Subcutaneous abdominal adipose tissue (tissue), 5 donors: Measurements from ENCODE around the gene TMEM30B.

Source experiments
- H3K27ac ChIP-seq: one replicate; pipeline ENCODE4 v1.7.0; 2013; ENCODE audit warnings: low read depth, mild to moderate bottlenecking, inconsistent platforms, low read length, moderate library complexity
- H3K27me3 ChIP-seq, 5 donors: one replicate each; pipeline ENCODE4 v1.7.0; 2013; ENCODE audit warnings: low read length in 5 of 5, inconsistent platforms in 1 of 5; ENCODE audit not compliant: control insufficient read depth in 5 of 5, insufficient read depth in 4 of 5
- H3K36me3 ChIP-seq, 5 donors: one replicate each; pipeline ENCODE4 v1.7.0; 2013; ENCODE audit warnings: low read length in 5 of 5; ENCODE audit not compliant: control insufficient read depth in 5 of 5, insufficient read depth in 5 of 5
- H3K4me1 ChIP-seq, 5 donors: one replicate each; pipeline ENCODE4 v1.7.0; 2013; ENCODE audit warnings: low read length in 5 of 5, mild to moderate bottlenecking in 3 of 5, moderate library complexity in 1 of 5; ENCODE audit not compliant: control insufficient read depth in 5 of 5, insufficient read depth in 5 of 5
- H3K4me3 ChIP-seq, 5 donors: one replicate each; pipeline ENCODE4 v1.7.0; 2013; ENCODE audit warnings: low read length in 5 of 5, low read depth in 1 of 5
- H3K9ac ChIP-seq, 5 donors: one replicate each; pipeline ENCODE4 v1.7.0; 2013; ENCODE audit warnings: low read length in 5 of 5, mild to moderate bottlenecking in 4 of 5, moderate library complexity in 3 of 5
- H3K9me3 ChIP-seq, 5 donors: one replicate each; pipeline ENCODE4 v1.7.0; 2013; ENCODE audit warnings: low read length in 5 of 5; ENCODE audit not compliant: control insufficient read depth in 5 of 5
- donor health status: healthy.
- donor health status: healthy.
- donor health status: healthy.
- donor health status: healthy.
- donor health status: healthy.

TMEM30B gene

DNA sequence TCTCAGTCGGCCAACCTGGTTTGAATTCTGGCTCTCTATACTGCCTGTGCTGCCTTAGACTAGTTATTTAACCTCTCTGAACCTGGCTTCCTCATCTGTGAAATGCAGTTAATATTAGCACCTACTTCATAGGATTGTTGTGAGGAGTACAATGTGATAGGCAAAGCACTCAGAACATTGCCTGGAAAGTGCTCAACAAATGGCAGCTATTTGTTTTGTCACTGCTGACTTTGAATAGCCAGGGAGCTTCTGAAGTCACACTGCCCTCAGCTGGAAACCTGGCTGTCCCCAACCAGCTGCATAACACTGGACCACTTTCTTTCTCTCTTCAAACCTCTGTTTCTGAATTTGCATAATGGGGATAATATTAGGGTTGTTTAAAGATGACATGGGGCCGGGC is 9.6 kb downstream of the TMEM30B start:
- H3K36me3 ChIP-seq: no peaks in the 10 kb centered on the region

DNA sequence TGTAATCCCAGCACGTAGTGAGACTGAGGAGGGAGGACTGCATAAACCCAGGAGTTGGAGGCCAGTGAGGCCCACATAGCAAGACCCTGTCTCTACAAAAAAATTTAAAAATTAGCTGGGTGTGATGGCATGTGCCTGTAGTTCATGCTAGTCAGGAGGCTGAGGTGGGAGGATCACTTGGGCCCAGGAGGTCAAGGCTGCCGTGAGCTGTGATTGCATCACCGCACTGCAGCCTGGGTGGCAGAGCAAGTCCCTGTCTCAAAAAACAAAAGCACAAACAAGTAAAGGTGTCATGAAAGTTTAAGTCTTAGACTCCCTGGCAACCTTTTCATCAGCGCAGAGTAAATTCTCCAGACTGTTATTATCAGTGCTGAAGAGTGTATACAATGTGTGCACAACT is 10.4 kb downstream of the TMEM30B start:
- H3K36me3 ChIP-seq: no peaks in the 10 kb centered on the region
- peaks cover 0 to 12% (median 7%) of the 10 kb centered on the region in 5 donors for H3K4me1 ChIP-seq
- no peak overlapping the region for H3K27ac ChIP-seq
- H3K27me3 ChIP-seq: peaks cover 6 to 19% (median 10%) of the 10 kb centered on the region in 5 donors
- no peak overlapping the region for H3K4me3 ChIP-seq
- no peak overlapping the region for H3K9ac ChIP-seq
- H3K9me3 ChIP-seq: no peaks in the 10 kb centered on the region

More for the DNA sequence above, 9.6 kb downstream of the TMEM30B start:
- Histone ChIP-seq H3K27ac (no peak overlapping the region), H3K9ac (no peak overlapping the region), H3K9me3 (no peaks in the 10 kb centered on the region), H3K4me1 (peaks cover 0 to 12% (median 7%) of the 10 kb centered on the region in 5 donors), H3K4me3 (no peak overlapping the region), H3K27me3 (peaks cover 6 to 19% (median 11%) of the 10 kb centered on the region in 5 donors)

DNA sequence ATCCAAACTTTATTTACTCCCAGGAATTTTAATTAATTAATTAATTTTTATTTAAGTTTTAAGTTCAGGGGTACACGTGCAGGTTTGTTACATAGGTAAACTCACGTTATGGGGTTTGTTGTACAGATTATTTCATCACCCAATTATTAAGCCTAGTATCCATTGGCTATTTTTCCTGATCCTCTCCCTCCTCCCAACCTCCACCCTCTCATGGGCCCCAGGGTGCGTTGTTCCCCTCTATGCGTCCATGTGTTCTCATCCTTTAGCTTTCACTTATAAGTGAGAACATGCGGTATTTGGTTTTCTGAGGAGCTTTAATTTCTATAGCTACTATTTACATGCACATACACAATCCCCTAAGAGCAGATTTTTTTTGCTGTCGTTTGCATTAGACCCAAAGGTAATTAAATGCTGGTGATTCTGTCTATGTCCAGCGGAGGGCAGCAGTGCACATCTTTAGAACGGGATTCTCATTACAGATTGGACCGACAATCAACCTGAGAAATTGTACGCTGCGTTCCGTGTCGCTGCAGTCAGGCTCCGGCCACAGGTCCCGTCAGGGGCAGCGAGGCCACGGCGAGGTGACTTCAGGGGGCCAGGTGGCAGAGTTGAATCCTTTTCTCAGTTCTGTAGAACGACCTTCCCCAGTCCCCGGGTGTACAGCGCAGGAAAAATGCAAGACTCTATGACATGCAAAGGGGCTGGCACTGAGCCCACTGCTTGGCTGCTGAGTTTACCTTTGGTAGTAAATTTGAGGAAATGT is 11.6 kb downstream of the TMEM30B start:
- H3K9ac ChIP-seq: peak overlapping the region in 1 of 5 donors; percentile 47
- H3K4me3 ChIP-seq: peak overlapping the region; percentile 38 to 66 (median 53)
- no peaks in the 10 kb centered on the region for H3K36me3 ChIP-seq
- H3K9me3 ChIP-seq: no peaks in the 10 kb centered on the region
- H3K4me1 ChIP-seq: peaks cover 0 to 12% (median 7%) of the 10 kb centered on the region in 5 donors
- H3K27ac ChIP-seq: no peak overlapping the region
- peaks cover 0 to 21% (median 6%) of the 10 kb centered on the region in 5 donors for H3K27me3 ChIP-seq

DNA sequence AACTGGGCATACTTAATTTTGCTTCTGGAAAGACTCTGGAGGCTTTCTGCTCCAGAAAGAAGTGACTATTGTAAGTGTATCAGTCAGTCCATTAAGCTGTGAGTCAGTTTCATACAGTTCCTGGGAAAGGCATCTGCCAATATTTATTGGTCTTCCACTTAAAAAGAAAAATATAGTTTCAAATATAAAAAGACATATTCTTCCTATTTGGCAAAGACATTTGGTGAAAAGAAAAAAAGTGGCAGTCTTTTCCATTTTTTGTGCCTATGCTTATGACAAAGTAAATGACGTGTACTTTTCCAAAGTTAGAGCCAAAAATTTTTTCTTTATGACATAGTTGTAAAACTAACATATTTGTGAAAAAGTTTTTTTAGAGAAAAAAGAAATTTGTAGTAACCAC is 12.3 kb downstream of the TMEM30B start:
- H3K27ac ChIP-seq: no peak overlapping the region
- H3K9ac ChIP-seq: no peak overlapping the region
- no peaks in the 10 kb centered on the region for H3K9me3 ChIP-seq
- no peak overlapping the region for H3K4me3 ChIP-seq
- no peaks in the 10 kb centered on the region for H3K36me3 ChIP-seq
- H3K4me1 ChIP-seq: peaks cover 0 to 12% (median 7%) of the 10 kb centered on the region in 5 donors
- peaks cover 0 to 21% (median 6%) of the 10 kb centered on the region in 5 donors for H3K27me3 ChIP-seq

DNA sequence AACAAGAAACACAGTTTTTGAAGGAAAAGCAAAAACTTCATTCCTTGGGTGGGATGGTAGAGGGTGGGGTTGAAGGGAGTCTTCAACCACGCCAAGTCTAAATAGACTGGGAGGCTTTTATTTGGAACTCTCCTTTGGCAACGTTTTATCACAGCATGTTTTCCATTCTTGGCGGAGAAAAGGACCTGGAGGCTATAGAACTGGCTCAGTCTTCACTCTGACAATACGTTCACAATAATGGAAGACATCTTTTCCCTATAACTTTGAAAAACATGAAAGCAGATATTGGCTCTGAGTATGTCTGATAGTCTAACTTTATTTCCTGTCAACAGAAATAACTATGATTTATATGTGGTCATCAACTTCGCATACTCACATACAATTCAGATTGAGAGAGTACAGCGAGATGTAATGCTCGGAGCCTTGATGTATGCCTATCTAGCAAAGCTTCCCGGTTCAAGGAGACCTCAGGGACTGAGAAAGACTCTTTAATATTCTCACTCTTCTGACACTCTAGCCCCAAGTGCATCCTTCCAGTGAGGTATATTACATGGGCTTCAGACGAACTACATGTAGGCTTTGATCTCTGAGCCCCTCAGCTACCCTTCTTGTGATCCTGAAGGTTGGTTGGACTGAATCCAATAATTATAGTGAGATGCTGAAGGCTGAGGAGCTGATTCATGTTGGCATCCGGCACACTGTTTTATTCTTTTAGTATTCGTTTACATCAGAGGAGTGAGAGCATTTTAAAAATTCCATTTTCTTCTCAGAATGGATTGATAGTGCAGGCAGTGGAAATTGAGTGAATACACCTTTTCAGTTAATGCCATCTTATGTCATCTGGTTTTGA is 14.0 kb downstream of the TMEM30B start:
- Histone ChIP-seq H3K9ac (no peak overlapping the region), H3K36me3 (no peaks in the 10 kb centered on the region), H3K9me3 (no peaks in the 10 kb centered on the region), H3K27me3 (peaks cover 0 to 18% (median 6%) of the 10 kb centered on the region in 5 donors), H3K4me3 (no peak overlapping the region), H3K27ac (no peak overlapping the region), H3K4me1 (peaks cover 0 to 12% (median 7%) of the 10 kb centered on the region in 5 donors)

DNA sequence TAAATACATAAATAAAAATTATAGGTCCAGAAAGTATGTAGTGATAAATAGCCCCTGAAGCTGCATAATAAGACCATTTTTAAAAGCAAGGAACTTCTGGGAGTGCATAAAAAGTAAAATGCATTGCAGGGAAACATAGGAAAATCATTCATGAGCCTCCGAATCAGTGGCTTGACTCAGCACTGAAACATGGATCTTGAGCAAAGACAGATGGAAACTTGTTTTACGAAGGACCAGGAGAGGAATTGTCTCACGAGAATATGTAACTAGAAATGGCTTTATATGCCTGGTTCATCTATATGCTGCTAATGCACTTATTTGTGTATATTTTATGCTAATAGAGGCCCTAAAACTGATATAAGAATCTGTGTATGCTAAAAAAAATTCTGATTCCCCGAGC is 14.7 kb downstream of the TMEM30B start:
- Histone ChIP-seq H3K4me3 (no peak overlapping the region), H3K27ac (no peak overlapping the region), H3K4me1 (peaks cover 0 to 15% (median 7%) of the 10 kb centered on the region in 5 donors), H3K36me3 (no peaks in the 10 kb centered on the region), H3K27me3 (peaks cover 0 to 18% (median 6%) of the 10 kb centered on the region in 5 donors), H3K9ac (no peak overlapping the region), H3K9me3 (no peaks in the 10 kb centered on the region)

DNA sequence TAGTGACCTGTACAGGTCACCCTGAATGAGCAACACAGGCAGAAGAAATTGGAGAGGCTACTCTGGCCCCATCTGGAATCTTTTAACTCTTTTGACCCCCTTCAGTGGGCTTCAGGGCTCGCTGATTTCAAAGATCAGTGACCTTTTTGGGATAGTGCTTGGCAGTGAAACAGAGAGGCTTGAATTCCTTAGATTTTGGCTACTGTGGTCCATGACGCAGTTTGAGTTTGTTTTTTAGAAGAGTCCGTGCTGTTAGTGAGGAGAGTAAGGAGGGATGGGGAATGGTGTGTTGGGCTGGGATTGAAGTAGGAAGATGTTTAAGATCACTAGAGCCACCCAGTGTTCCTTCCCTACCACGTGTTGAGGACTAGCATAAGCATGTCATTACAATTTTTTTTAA is 16.5 kb downstream of the TMEM30B start:
- Histone ChIP-seq H3K36me3 (no peaks in the 10 kb centered on the region), H3K9me3 (no peaks in the 10 kb centered on the region), H3K4me3 (no peak overlapping the region), H3K27ac (no peak overlapping the region), H3K27me3 (peaks cover 5 to 10% (median 6%) of the 10 kb centered on the region in 5 donors), H3K4me1 (peaks cover 0 to 16% (median 3%) of the 10 kb centered on the region in 5 donors), H3K9ac (no peak overlapping the region)

DNA sequence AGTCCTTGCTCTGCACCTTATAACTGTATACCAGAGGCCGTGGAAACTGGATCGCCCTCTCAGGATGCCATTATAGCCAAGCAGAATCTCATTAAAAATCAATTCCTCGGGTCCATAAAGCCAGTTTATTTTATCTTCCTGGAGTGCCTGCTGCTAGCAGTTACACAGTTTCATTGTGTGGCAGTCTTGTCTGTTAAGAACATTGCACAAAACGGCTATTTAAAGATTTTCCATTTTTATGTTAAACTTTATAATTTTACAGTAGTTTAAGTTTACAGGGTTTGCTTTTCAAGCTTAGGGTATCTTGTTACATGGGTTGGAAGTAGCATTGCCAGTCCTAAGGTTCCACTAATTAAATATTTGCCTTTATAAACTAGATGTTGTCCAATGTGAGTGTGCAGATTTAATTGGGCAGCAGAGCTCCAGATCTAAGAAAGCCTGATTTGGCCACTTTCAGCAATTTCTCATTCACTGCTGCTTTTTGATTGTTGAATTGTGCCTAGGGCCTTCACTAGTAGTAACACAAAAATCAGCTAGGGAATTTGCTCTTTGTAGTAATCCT is 17.0 kb downstream of the TMEM30B start:
- Histone ChIP-seq H3K4me1 (peaks cover 0 to 19% (median 0%) of the 10 kb centered on the region in 5 donors), H3K4me3 (no peak overlapping the region), H3K27ac (no peak overlapping the region), H3K9me3 (no peaks in the 10 kb centered on the region), H3K27me3 (peaks cover 5 to 10% (median 6%) of the 10 kb centered on the region in 5 donors), H3K36me3 (no peaks in the 10 kb centered on the region), H3K9ac (no peak overlapping the region)

DNA sequence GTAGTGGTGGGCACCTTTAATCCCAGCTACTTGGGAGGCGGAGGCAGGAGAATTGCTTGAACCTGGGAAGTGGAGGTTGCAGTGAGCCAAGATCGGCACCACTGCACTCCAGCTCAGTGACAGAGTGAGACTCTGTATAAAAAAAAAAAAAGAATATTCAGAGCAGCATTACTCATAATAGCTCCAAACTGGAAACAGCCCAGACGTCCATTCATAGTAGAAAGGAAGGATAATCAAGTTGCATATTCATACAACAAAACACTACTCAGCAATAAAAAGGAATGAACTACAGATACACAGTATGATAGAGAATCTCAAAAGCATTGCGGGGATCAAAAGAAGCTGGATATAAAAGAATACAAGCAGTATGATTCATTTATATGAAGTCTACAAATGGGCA is 19.1 kb downstream of the TMEM30B start:
- no peak overlapping the region for H3K9ac ChIP-seq
- peaks cover 0 to 17% (median 0%) of the 10 kb centered on the region in 5 donors for H3K4me1 ChIP-seq
- H3K27me3 ChIP-seq: peaks cover under 1 to 5% (median 3%) of the 10 kb centered on the region in 5 donors
- H3K4me3 ChIP-seq: no peak overlapping the region
- no peaks in the 10 kb centered on the region for H3K9me3 ChIP-seq
- H3K27ac ChIP-seq: no peak overlapping the region
- no peaks in the 10 kb centered on the region for H3K36me3 ChIP-seq
